H1 (cell line): ENCODE measurements around the gene BCKDHA. TPM values are rescaled to one million over a fixed set of nuclear protein-coding genes. Genes with fewer than 3 reads are reported as not detected.

Experiments used
- CTCF ChIA-PET: fragments of 300-600 bp; sonication (Branson Sonifier 250); formaldehyde crosslinking; loops from one replicate; lab custom pipeline; 2021; ENCODE audit not compliant: partially characterized antibody; lab: Charles Lee
- POLR2A ChIA-PET: fragments of 300-600 bp; sonication (Branson Sonifier 250); formaldehyde crosslinking; loops from one replicate; lab custom pipeline; 2021; ENCODE audit warnings: inconsistent platforms; ENCODE audit not compliant: partially characterized antibody; lab: Charles Lee
- DNase-seq, 2 experiments: peaks; one replicate each; pipeline versions ENCODE4 v3.0.0 to v3.0.0-alpha.2; 2010 to 2022; ENCODE audit warnings: low spot score in 2 of 2, low read depth in 1 of 2, mixed read lengths in 1 of 2
- FAIRE-seq: peaks from 2 replicates; lab custom pipeline; 2011; peaks lifted over from hg19 to GRCh38; lab: Jason Lieb, UNC
- H2AFZ ChIP-seq: 2 replicates; pipeline ENCODE4 v1.8.1; 2012; ENCODE audit warnings: low read length, inconsistent platforms
- H2AK5ac ChIP-seq: 2 replicates; pipeline ENCODE4 v1.6.1; 2013; ENCODE audit warnings: low read depth, low read length
- H2BK120ac ChIP-seq: replicated peaks from 2 replicates; pipeline ENCODE3; 2013; ENCODE audit warnings: low read depth, low read length, inconsistent platforms
- H2BK12ac ChIP-seq: 2 replicates; pipeline ENCODE4 v1.6.1; 2013; ENCODE audit warnings: low read depth, low read length
- H2BK15ac ChIP-seq: 2 replicates; pipeline ENCODE4 v1.6.1; 2013; ENCODE audit warnings: low read length
- H2BK20ac ChIP-seq: 2 replicates; pipeline ENCODE4 v1.6.1; 2013; ENCODE audit warnings: low read length
- H2BK5ac ChIP-seq: 2 replicates; pipeline ENCODE4 v1.6.1; 2013; ENCODE audit warnings: low read depth, low read length
- H3K14ac ChIP-seq: 2 replicates; pipeline ENCODE4 v1.6.1; 2013; ENCODE audit warnings: inconsistent platforms; ENCODE audit not compliant: insufficient read length
- H3K18ac ChIP-seq: 2 replicates; pipeline ENCODE4 v1.6.1; 2013; ENCODE audit warnings: low read length; ENCODE audit errors: extremely low read depth
- H3K23ac ChIP-seq: 2 replicates; pipeline ENCODE4 v1.6.1; 2013; ENCODE audit warnings: inconsistent platforms; ENCODE audit not compliant: insufficient read length
- H3K23me2 ChIP-seq: 2 replicates; pipeline ENCODE4 v1.6.1; 2013; ENCODE audit warnings: low read depth, low read length
- H3K27ac ChIP-seq: 2 replicates; pipeline ENCODE4 v1.6.1; 2011; ENCODE audit warnings: low read depth, low read length, inconsistent platforms
- H3K27me3 ChIP-seq, 4 experiments: replicated peaks in 1 of 4; 1 replicate in 1 of 4; 2 replicates in 3 of 4; pipeline versions ENCODE4 v1.6.1 to v1.8.1; 2011 to 2013; ENCODE audit warnings: low read length in 3 of 4, mild to moderate bottlenecking in 3 of 4, inconsistent platforms in 2 of 4, mixed read lengths in 2 of 4, moderate library complexity in 1 of 4; ENCODE audit not compliant: control insufficient read depth in 3 of 4, insufficient read depth in 3 of 4; ENCODE audit errors: extremely low read depth in 1 of 4
- H3K36me3 ChIP-seq, 4 experiments: 2 replicates each; pipeline versions ENCODE4 v1.6.1 to v1.8.1; 2011 to 2013; ENCODE audit warnings: mild to moderate bottlenecking in 4 of 4, low read length in 3 of 4, moderate library complexity in 2 of 4, control low read depth in 1 of 4, inconsistent platforms in 1 of 4; ENCODE audit not compliant: insufficient read depth in 4 of 4, control insufficient read depth in 2 of 4
- H3K4ac ChIP-seq: replicated peaks from 2 replicates; pipeline ENCODE3; 2013; ENCODE audit warnings: low read length, low read depth, mixed read lengths, inconsistent platforms; ENCODE audit not compliant: insufficient read length
- H3K4me1 ChIP-seq, 4 experiments: replicated peaks in 1 of 4; 1 replicate in 1 of 4; 2 replicates in 3 of 4; pipeline versions ENCODE4 v1.6.1 to v1.8.1; 2011 to 2013; ENCODE audit warnings: low read length in 3 of 4, inconsistent platforms in 2 of 4, mixed read lengths in 1 of 4; ENCODE audit not compliant: insufficient read depth in 4 of 4, control insufficient read depth in 3 of 4
- H3K4me2 ChIP-seq, 2 experiments: 2 replicates each; pipeline versions ENCODE4 v1.6.1 to v1.8.1; 2011 to 2013; ENCODE audit warnings: low read depth in 2 of 2, low read length in 2 of 2, control low read depth in 1 of 2, inconsistent platforms in 1 of 2, mild to moderate bottlenecking in 1 of 2; ENCODE audit not compliant: insufficient read depth in 1 of 2
- H3K4me3 ChIP-seq, 4 experiments: fragments of 200-600, 300-600 bp in 1 of 4; sonication (generic), shearing (Covaris generic), sonication (Bioruptor Twin) in 1 of 4; 2 replicates each; pipeline versions ENCODE4 v1.5.1 to v1.8.1; 2011 to 2016; ENCODE audit warnings: low read length in 4 of 4, low read depth in 3 of 4, control low read depth in 2 of 4, inconsistent platforms in 2 of 4, mild to moderate bottlenecking in 2 of 4, mixed read lengths in 1 of 4, moderate library complexity in 1 of 4; ENCODE audit not compliant: insufficient read depth in 2 of 4; ENCODE audit errors: extremely low read depth in 1 of 4
- H3K56ac ChIP-seq: replicated peaks from 2 replicates; pipeline ENCODE3; 2013; ENCODE audit warnings: low read depth, mild to moderate bottlenecking, mixed read lengths, low read length, inconsistent platforms; ENCODE audit not compliant: insufficient read length
- H3K79me1 ChIP-seq: 2 replicates; pipeline ENCODE4 v1.6.1; 2013; ENCODE audit warnings: low read depth, low read length, control low read depth
- H3K79me2 ChIP-seq, 2 experiments: 2 replicates each; pipeline versions ENCODE4 v1.6.1 to v1.8.1; 2012 to 2013; ENCODE audit warnings: low read length in 2 of 2, mild to moderate bottlenecking in 2 of 2, inconsistent platforms in 1 of 2; ENCODE audit not compliant: insufficient read depth in 2 of 2, control insufficient read depth in 1 of 2
- H3K9ac ChIP-seq, 4 experiments: replicated peaks in 1 of 4; 1 replicate in 1 of 4; 2 replicates in 3 of 4; pipeline versions ENCODE4 v1.6.1 to v1.8.1; 2011 to 2013; ENCODE audit warnings: low read depth in 3 of 4, low read length in 3 of 4, control low read depth in 2 of 4, mild to moderate bottlenecking in 2 of 4, moderate library complexity in 2 of 4, inconsistent platforms in 1 of 4; ENCODE audit errors: extremely low read depth in 1 of 4
- H3K9me3 ChIP-seq, 2 experiments: 2 replicates each; pipeline versions ENCODE4 v1.6.1 to v1.8.1; 2012 to 2013; ENCODE audit warnings: mild to moderate bottlenecking in 2 of 2, moderate library complexity in 2 of 2, control low read depth in 1 of 2, inconsistent platforms in 1 of 2, low read depth in 1 of 2, low read length in 1 of 2, mixed read lengths in 1 of 2; ENCODE audit not compliant: insufficient read depth in 2 of 2
- H4K20me1 ChIP-seq, 2 experiments: replicated peaks in 1 of 2; 2 replicates each; pipeline versions ENCODE3 to v1.8.1; 2011 to 2013; ENCODE audit warnings: inconsistent platforms in 2 of 2, low read length in 2 of 2, mild to moderate bottlenecking in 1 of 2; ENCODE audit not compliant: insufficient read depth in 2 of 2, control insufficient read depth in 1 of 2
- H4K5ac ChIP-seq: 2 replicates; pipeline ENCODE4 v1.6.1; 2013; ENCODE audit warnings: low read length, low read depth, mixed read lengths, inconsistent platforms; ENCODE audit not compliant: insufficient read length
- H4K8ac ChIP-seq: 2 replicates; pipeline ENCODE4 v1.8.0; 2013; ENCODE audit warnings: mild to moderate bottlenecking, moderate library complexity, low read length, inconsistent platforms; ENCODE audit not compliant: insufficient read depth; ENCODE audit errors: extremely low read depth
- H4K91ac ChIP-seq: replicated peaks from 2 replicates; pipeline ENCODE3; 2013; ENCODE audit warnings: low read length, mixed read lengths, inconsistent platforms; ENCODE audit not compliant: insufficient read length
- BRCA1 ChIP-seq: IDR thresholded peaks from 2 replicates; pipeline ENCODE4 v1.6.1; 2012; ENCODE audit warnings: low read depth, low read length, improper control_type of control experiment
- CBX8 ChIP-seq: fragments of 300-800, 300-1000 bp; sonication (generic); IDR thresholded peaks from 2 replicates; pipeline ENCODE4 v1.7.1; 2016; ENCODE audit warnings: low read depth, low read length, borderline replicate concordance
- RFX5 ChIP-seq: IDR thresholded peaks from 2 replicates; pipeline ENCODE4 v1.6.1; 2011; ENCODE audit warnings: low read depth, low read length, improper control_type of control experiment, borderline replicate concordance
- SRF ChIP-seq: IDR thresholded peaks from 2 replicates; pipeline ENCODE4 v1.6.1; 2011; ENCODE audit warnings: mild to moderate bottlenecking, low read depth, low read length, moderate library complexity
- YY1 ChIP-seq: IDR thresholded peaks from 2 replicates; pipeline ENCODE4 v1.6.1; 2011; ENCODE audit warnings: low read depth, mild to moderate bottlenecking, low read length
- WGBS, 2 experiments: shearing (Covaris generic) in 1 of 2; methylation state at CpG; one replicate each; pipeline versions ENCODE4 v1.1.6 to v1.1.7; 2013 to 2015; ENCODE audit warnings: low lambda C conversion rate in 2 of 2, mixed read lengths in 2 of 2, inconsistent platforms in 1 of 2, low coverage in 1 of 2, missing lambda C conversion rate in 1 of 2; ENCODE audit not compliant: insufficient replicate concordance in 2 of 2, insufficient coverage in 1 of 2, insufficient read length in 1 of 2; ENCODE audit errors: extremely low coverage in 1 of 2, missing lambda C conversion rate in 1 of 2; 5-methylcytosine and 5-hydroxymethylcytosine counted together
- polyA plus RNA-seq, 7 experiments: library from polyadenylated mRNA; depleted of rRNA in 3 of 7; stranded (reverse) in 5 of 7; unstranded in 2 of 7; fragments of >200 nt in 5 of 7; fragments of 200-250 nt in 2 of 7; gene quantifications; 1 replicate in 5 of 7; 2 replicates in 1 of 7; 4 replicates in 1 of 7; pipeline versions ENCODE4 v1.2.1 to v1.2.3, GENCODE V29; 2011 to 2013; ENCODE audit warnings: missing spikeins in 2 of 7, mixed read lengths in 2 of 7
- total RNA-seq: library from RNA; stranded (reverse); fragmentation: NEBNext Ultra II Directional; extraction: Animal tissue kit (Norgen Biotek cat#: 25700); gene quantifications from 2 replicates; pipeline ENCODE4 v1.2.1, GENCODE V29; 2021

Gene BCKDHA
- total and polyA plus RNA-seq, 2 of the 8 experiments (the other 6 are each of a cell fraction or from before 2014, with no cell fraction given), result 14.2 to 69.6 TPM

- 89% methylated on average over 12 of the region's 12 CpGs; no CpG with 5 or more reads in 1 of the 2 experiments for WGBS, 2 experiments
- no peak overlapping the region for H3K18ac ChIP-seq
- no peak overlapping the region for H2BK120ac ChIP-seq
- POLR2A ChIA-PET, result interaction anchor here (0.7 to 1.3 kb wide), 4 partner anchors 10 to 945 kb away, joined by 3 to 5 read pairs (median 4); partner anchors contain the start of gene B3GNT8
- no peak for FAIRE-seq
- DNase-seq, result no peak
- TF ChIP-seq CBX8, result no peak
- no peak for TF ChIP-seq YY1
- no peak for TF ChIP-seq SRF
- TF ChIP-seq RFX5, result no peak
- no peak for TF ChIP-seq BRCA1
- H4K91ac ChIP-seq, result no peak overlapping the region
- no peaks in the 10 kb centered on the region for H3K4me1 ChIP-seq
- no peak overlapping the region for H2AK5ac ChIP-seq
- H3K9me3 ChIP-seq, result no peaks in the 10 kb centered on the region
- no peak overlapping the region for H2AFZ ChIP-seq
- no peak overlapping the region for H3K27ac ChIP-seq
- no peak overlapping the region for H3K9ac ChIP-seq
- H3K14ac ChIP-seq, result no peak overlapping the region
- H4K5ac ChIP-seq, result no peak overlapping the region
- H2BK20ac ChIP-seq, result no peak overlapping the region
- CTCF ChIA-PET, result no interaction called here
- H3K23me2 ChIP-seq, result no peaks in the 10 kb centered on the region
- no peak overlapping the region for H2BK15ac ChIP-seq
- H3K4ac ChIP-seq, result no peak overlapping the region
- no peak overlapping the region for H3K4me2 ChIP-seq
- H3K27me3 ChIP-seq, result no peaks in the 10 kb centered on the region; a peak in 1 of 7 replicates
- H4K8ac ChIP-seq, result no peak overlapping the region
- H3K36me3 ChIP-seq, result peaks cover 2 to 13% (median 7%) of the 10 kb centered on the region in 4 experiments; a peak in 6 of 8 replicates
- H2BK12ac ChIP-seq, result no peak overlapping the region
- no peak overlapping the region for H3K23ac ChIP-seq
- no peaks in the 10 kb centered on the region for H3K79me1 ChIP-seq
- no peaks in the 10 kb centered on the region for H4K20me1 ChIP-seq
- H3K56ac ChIP-seq, result no peak overlapping the region
- H2BK5ac ChIP-seq, result no peak overlapping the region
- no peaks in the 10 kb centered on the region for H3K79me2 ChIP-seq
- H3K4me3 ChIP-seq, result no peak overlapping the region
Observed at GRCh38 chr19:41416194-41416674, 18.6 kb downstream of the BCKDHA start.
